DOHH2 (cell line): ENCODE measurements around the gene HLA-DMA.

Experiments
- H3F3A ChIP-seq: fragments of 200-600 bp; sonication (generic), shearing (Covaris generic); 2 replicates; pipeline ENCODE4 v1.6.0; 2016; ENCODE audit warnings: antibody characterized with exemption, mild to moderate bottlenecking; ENCODE audit not compliant: control insufficient read depth, insufficient read depth
- H3K27ac ChIP-seq: fragments of 200-600 bp; sonication (generic); 2 replicates; pipeline ENCODE4 v1.5.1; 2014; ENCODE audit warnings: low read depth, mild to moderate bottlenecking, low read length, moderate library complexity
- H3K27me3 ChIP-seq: fragments of 200-600 bp; sonication (generic); 2 replicates; pipeline ENCODE4 v1.6.1; 2014; ENCODE audit warnings: mild to moderate bottlenecking, low read length, mixed read lengths; ENCODE audit not compliant: control insufficient read depth
- H3K36me3 ChIP-seq: fragments of 200-600 bp; sonication (generic); 2 replicates; pipeline ENCODE4 v1.6.1; 2014; ENCODE audit warnings: mild to moderate bottlenecking, low read length, moderate library complexity, mixed read lengths; ENCODE audit not compliant: control insufficient read depth
- H3K4me1 ChIP-seq: fragments of 200-600 bp; sonication (generic); 2 replicates; pipeline ENCODE4 v1.6.1; 2014; ENCODE audit warnings: mild to moderate bottlenecking, low read length, mixed read lengths; ENCODE audit not compliant: control insufficient read depth
- H3K4me2 ChIP-seq: fragments of 200-600 bp; sonication (generic); 2 replicates; pipeline ENCODE4 v1.6.0; 2014; ENCODE audit warnings: mild to moderate bottlenecking, low read length, moderate library complexity
- H3K4me3 ChIP-seq: fragments of 200-600 bp; sonication (generic); 2 replicates; pipeline ENCODE4 v1.5.1; 2014; ENCODE audit warnings: mild to moderate bottlenecking, low read length, mixed read lengths
- H3K79me2 ChIP-seq: fragments of 200-600 bp; sonication (generic); 2 replicates; pipeline ENCODE4 v1.6.1; 2014; ENCODE audit warnings: mild to moderate bottlenecking, low read length, mixed read lengths; ENCODE audit not compliant: control insufficient read depth
- H3K9me2 ChIP-seq: fragments of 200-600 bp; sonication (generic); replicated peaks from 2 replicates; pipeline ENCODE4 v1.6.1; 2014; ENCODE audit warnings: mild to moderate bottlenecking, low read length, mixed read lengths; ENCODE audit not compliant: control insufficient read depth
- H3K9me3 ChIP-seq: fragments of 200-600 bp; sonication (generic); 2 replicates; pipeline ENCODE4 v1.6.1; 2014; ENCODE audit warnings: antibody characterized with exemption, low read length, mixed read lengths; ENCODE audit not compliant: control insufficient read depth, insufficient read depth
- H4K20me1 ChIP-seq: fragments of 200-600 bp; sonication (generic); 2 replicates; pipeline ENCODE4 v1.6.0; 2014; ENCODE audit warnings: low read depth, mild to moderate bottlenecking, antibody characterized with exemption, low read length, moderate library complexity; ENCODE audit not compliant: control insufficient read depth, insufficient read depth
- EZH2phosphoT487 ChIP-seq: fragments of 200-600 bp; sonication (generic); IDR thresholded peaks from 2 replicates; pipeline ENCODE4 v1.6.1; 2017; ENCODE audit warnings: borderline replicate concordance, mild to moderate bottlenecking, antibody characterized with exemption, low read length, moderate library complexity, mixed read lengths
- TF ChIP-seq, protein P1 (sequence below): fragments of 200-600 bp; sonication (generic); IDR thresholded peaks from one replicate; pipeline ENCODE4 v1.5.1; 2014; ENCODE audit warnings: antibody characterized with exemption, mild to moderate bottlenecking, low read depth, low read length; ENCODE audit not compliant: poor library complexity, severe bottlenecking

Gene HLA-DMA

DNA sequence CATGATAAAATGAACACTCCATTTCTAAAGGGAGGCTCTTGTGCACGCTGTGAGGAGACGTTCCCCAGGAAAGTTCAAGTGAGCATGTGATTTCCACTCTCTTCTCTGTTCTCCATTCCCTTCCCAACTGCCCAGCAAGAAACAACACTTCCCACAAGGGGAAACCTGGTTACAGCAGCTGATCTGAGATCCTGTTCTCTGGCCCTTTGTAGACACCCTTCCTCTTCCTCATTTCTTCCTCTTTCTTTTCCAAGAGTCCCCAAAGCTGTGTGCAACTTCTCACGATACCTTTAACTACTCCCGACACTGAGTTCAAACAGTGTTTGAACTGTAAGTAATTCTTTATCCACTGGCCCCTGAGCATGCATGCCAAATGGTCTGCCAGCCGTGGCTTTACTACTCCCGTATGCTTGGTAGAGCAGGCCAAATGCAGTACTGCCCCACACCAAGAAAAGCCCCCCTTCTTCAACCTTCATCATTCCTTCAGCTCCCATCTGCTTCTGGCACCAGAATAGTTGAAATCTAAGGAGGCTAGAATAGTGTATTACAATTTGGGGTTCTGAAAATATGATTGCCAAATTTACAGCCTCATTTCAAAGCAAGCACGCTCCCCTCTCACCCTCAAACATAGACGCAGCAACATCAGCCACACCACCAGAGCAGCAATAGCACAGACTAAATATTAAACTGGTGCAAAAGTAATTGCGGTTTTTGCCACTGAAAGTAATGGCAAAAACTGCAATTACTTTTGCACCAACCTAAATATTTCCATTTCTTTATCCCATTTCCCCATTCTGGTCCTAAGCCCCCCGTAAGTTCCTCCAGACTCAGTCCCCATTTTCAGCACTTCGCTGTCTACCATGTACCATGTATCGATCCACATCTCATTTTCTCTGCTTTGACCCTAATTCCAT is 16.4 kb downstream of the HLA-DMA start:
- H3K9me3 ChIP-seq = no peaks in the 10 kb centered on the region
- H3K4me1 ChIP-seq = peaks cover 65% of the 10 kb centered on the region
- H3K79me2 ChIP-seq = peaks cover 42% of the 10 kb centered on the region
- no peaks in the 10 kb centered on the region for H3K27me3 ChIP-seq
- peaks cover 20% of the 10 kb centered on the region for H3F3A ChIP-seq
- peak overlapping the region; percentile 90; the same call in 1 of the 2 replicates for H3K4me2 ChIP-seq
- H3K36me3 ChIP-seq = peaks cover 74% of the 10 kb centered on the region
- no peak overlapping the region for H3K27ac ChIP-seq
- TF ChIP-seq EZH2phosphoT487 = no peak
- TF ChIP-seq, protein P1, sequence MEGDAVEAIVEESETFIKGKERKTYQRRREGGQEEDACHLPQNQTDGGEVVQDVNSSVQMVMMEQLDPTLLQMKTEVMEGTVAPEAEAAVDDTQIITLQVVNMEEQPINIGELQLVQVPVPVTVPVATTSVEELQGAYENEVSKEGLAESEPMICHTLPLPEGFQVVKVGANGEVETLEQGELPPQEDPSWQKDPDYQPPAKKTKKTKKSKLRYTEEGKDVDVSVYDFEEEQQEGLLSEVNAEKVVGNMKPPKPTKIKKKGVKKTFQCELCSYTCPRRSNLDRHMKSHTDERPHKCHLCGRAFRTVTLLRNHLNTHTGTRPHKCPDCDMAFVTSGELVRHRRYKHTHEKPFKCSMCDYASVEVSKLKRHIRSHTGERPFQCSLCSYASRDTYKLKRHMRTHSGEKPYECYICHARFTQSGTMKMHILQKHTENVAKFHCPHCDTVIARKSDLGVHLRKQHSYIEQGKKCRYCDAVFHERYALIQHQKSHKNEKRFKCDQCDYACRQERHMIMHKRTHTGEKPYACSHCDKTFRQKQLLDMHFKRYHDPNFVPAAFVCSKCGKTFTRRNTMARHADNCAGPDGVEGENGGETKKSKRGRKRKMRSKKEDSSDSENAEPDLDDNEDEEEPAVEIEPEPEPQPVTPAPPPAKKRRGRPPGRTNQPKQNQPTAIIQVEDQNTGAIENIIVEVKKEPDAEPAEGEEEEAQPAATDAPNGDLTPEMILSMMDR = no peak
- H3K4me3 ChIP-seq = no peak overlapping the region
- H3K9me2 ChIP-seq = no peaks in the 10 kb centered on the region
- no peaks in the 10 kb centered on the region for H4K20me1 ChIP-seq

DNA sequence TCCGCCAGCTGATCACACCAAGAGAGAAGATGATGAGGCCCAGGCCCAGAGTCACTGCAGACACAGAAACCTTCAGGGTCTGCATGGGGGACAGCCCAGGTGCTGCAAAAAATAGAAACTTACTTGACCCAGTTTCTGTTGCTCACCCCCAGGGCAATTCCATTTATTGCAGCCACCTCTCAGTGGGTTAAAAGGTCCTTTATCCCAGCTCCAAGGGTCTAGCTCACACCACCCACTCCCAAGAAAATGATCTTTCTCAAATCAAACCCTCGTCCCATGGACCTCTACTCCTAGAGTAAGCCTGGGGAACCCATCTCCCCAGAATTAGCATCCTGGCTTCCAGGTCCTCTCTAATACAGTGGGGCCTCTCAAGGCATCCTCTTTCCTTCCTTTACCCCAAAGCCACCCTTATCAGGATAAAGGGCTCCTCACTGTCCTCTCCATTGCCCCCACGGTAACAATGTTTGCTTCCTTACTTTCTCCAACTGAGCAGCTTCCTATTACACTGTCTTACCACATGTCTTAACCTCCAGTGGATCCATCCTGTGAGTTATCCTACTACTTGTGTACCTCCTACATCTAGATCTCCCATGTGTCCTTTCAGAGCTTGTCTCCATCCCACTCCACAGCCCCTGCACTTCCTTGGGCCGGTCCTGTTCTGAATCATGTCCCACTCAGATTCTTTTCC is 17.2 kb downstream of the HLA-DMA start:
- no peaks in the 10 kb centered on the region for H3K9me2 ChIP-seq
- peaks cover 16% of the 10 kb centered on the region for H3F3A ChIP-seq
- no peaks in the 10 kb centered on the region for H3K27me3 ChIP-seq
- H3K79me2 ChIP-seq = peaks cover 38% of the 10 kb centered on the region
- H3K36me3 ChIP-seq = peaks cover 73% of the 10 kb centered on the region
- no peak overlapping the region for H3K4me2 ChIP-seq
- no peaks in the 10 kb centered on the region for H4K20me1 ChIP-seq
- H3K9me3 ChIP-seq = no peaks in the 10 kb centered on the region
- TF ChIP-seq EZH2phosphoT487 = no peak
- TF ChIP-seq, protein P1 = no peak
- H3K4me1 ChIP-seq = peaks cover 65% of the 10 kb centered on the region
- H3K27ac ChIP-seq = 0 out of 2 replicates have a peak overlapping the region, but pooled peaks have one; percentile 10
- H3K4me3 ChIP-seq = no peak overlapping the region

GRCh38 chr6:32933661-32934085 is 19.2 kb downstream of the HLA-DMA start:
- Histone ChIP-seq H3F3A (peaks cover 21% of the 10 kb centered on the region), H3K9me2 (no peaks in the 10 kb centered on the region), H3K9me3 (no peaks in the 10 kb centered on the region), H3K4me3 (no peak overlapping the region), H4K20me1 (no peaks in the 10 kb centered on the region), H3K79me2 (peaks cover 18% of the 10 kb centered on the region), H3K36me3 (peaks cover 54% of the 10 kb centered on the region), H3K27ac (peak overlapping the region; percentile 26), H3K27me3 (no peaks in the 10 kb centered on the region), H3K4me2 (peak overlapping the region; percentile 15; the same call in 1 of the 2 replicates), H3K4me1 (peaks cover 60% of the 10 kb centered on the region)
- TF ChIP-seq, protein P1 = peak; percentile 89
- TF ChIP-seq EZH2phosphoT487 = no peak
